PC-3 (cell line): Measurements from ENCODE around the gene PCDH9. TPM values are rescaled to one million over a fixed set of nuclear protein-coding genes. Genes with fewer than 3 reads are reported as not detected.

Experiments
- ATAC-seq: fragments of 200-7000 bp; cut with Tn5 transposase; 2 replicates; pipeline ENCODE4 v1.9.1; 2020; ENCODE audit warnings: mild to moderate bottlenecking, moderate library complexity
- BruUV-seq: library from RNA; stranded (reverse); fragments of 400-500 nt; replicated peaks from 2 replicates; lab custom pipeline; 2021; lab: Mats Ljungman, UMichigan
- CTCF ChIA-PET: fragments of 300-600 bp; sonication (Branson Sonifier 250); formaldehyde crosslinking; loops from one replicate; lab custom pipeline; 2022; ENCODE audit warnings: antibody characterized with exemption; lab: Charles Lee
- POLR2A ChIA-PET: fragments of 300-600 bp; sonication (Branson Sonifier 250); formaldehyde crosslinking; loops from one replicate; lab custom pipeline; 2022; ENCODE audit warnings: antibody characterized with exemption; ENCODE audit not compliant: unreplicated experiment; lab: Charles Lee
- DNase-seq: peaks from one replicate; pipeline ENCODE4 v3.0.0-alpha.2; 2015
- H2AFZ ChIP-seq: fragments of 300-600 bp; sonication (generic); 2 replicates; pipeline ENCODE4 v1.6.0; 2016; ENCODE audit warnings: antibody characterized with exemption, low read length
- H3F3A ChIP-seq: fragments of 300-600 bp; sonication (generic); one replicate; pipeline ENCODE4 v1.6.0; 2017; ENCODE audit warnings: antibody characterized with exemption, low read length, control low read depth, mild to moderate bottlenecking; ENCODE audit not compliant: unreplicated experiment
- H3K27ac ChIP-seq: fragments of 300-600 bp; sonication (generic); 2 replicates; pipeline ENCODE4 v1.5.1; 2016; ENCODE audit warnings: mild to moderate bottlenecking, low read length
- H3K27me3 ChIP-seq: fragments of 300-600 bp; sonication (generic); 2 replicates; pipeline ENCODE4 v1.6.1; 2016; ENCODE audit warnings: low read length, mixed read lengths
- H3K36me3 ChIP-seq: fragments of 300-600 bp; sonication (generic); 2 replicates; pipeline ENCODE4 v1.6.1; 2016; ENCODE audit warnings: low read depth, mixed run types, low read length, mixed read lengths
- H3K4me1 ChIP-seq: fragments of 300-600 bp; sonication (generic); 2 replicates; pipeline ENCODE4 v1.5.1; 2016; ENCODE audit warnings: low read length; ENCODE audit not compliant: insufficient read depth
- H3K4me2 ChIP-seq: fragments of 300-600 bp; sonication (generic); 2 replicates; pipeline ENCODE4 v1.6.0; 2016; ENCODE audit warnings: low read length
- H3K4me3 ChIP-seq: fragments of 300-600 bp; sonication (generic); 2 replicates; pipeline ENCODE4 v1.5.1; 2016; ENCODE audit warnings: mild to moderate bottlenecking, low read length, mixed read lengths
- H3K79me2 ChIP-seq: fragments of 300-600 bp; sonication (generic); 2 replicates; pipeline ENCODE4 v1.6.1; 2017; ENCODE audit warnings: low read length, mixed read lengths
- H3K9ac ChIP-seq: fragments of 300-600 bp; sonication (generic); 2 replicates; pipeline ENCODE4 v1.6.0; 2016; ENCODE audit warnings: mild to moderate bottlenecking, low read length
- H3K9me2 ChIP-seq: fragments of 300-600 bp; sonication (generic); replicated peaks from 2 replicates; pipeline ENCODE4 v1.6.1; 2016; ENCODE audit warnings: mixed run types, low read length, mixed read lengths
- H3K9me3 ChIP-seq: fragments of 300-600 bp; sonication (generic); 2 replicates; pipeline ENCODE4 v1.6.1; 2016; ENCODE audit warnings: low read length, mixed read lengths
- H4K20me1 ChIP-seq: fragments of 300-600 bp; sonication (generic); 2 replicates; pipeline ENCODE4 v1.6.1; 2016; ENCODE audit warnings: low read length, mixed read lengths
- CTCF ChIP-seq: fragments of 300-600 bp; sonication (generic); conservative IDR thresholded peaks from 2 replicates; pipeline ENCODE4 v1.5.1; 2017; ENCODE audit warnings: antibody characterized with exemption, low read depth, mild to moderate bottlenecking, low read length
- EZH2 ChIP-seq: fragments of 300-600 bp; sonication (generic); IDR thresholded peaks from one replicate; pipeline ENCODE4 v1.6.1; 2017; ENCODE audit warnings: antibody characterized with exemption, mild to moderate bottlenecking, low read length; ENCODE audit not compliant: unreplicated experiment
- EZH2phosphoT487 ChIP-seq: fragments of 300-600 bp; sonication (generic); IDR thresholded peaks from 2 replicates; pipeline ENCODE4 v1.6.1; 2018; ENCODE audit warnings: mild to moderate bottlenecking, antibody characterized with exemption, low read length, borderline replicate concordance
- intact Hi-C: fragments of 100-400 bp; cut with micrococcal nuclease; formaldehyde crosslinking; loops from 2 replicates; pipeline ENCODE4 v1.9.0; 2023
- total RNA-seq: library from RNA; depleted of rRNA; stranded (reverse); fragments of >200 nt; gene quantifications from 2 replicates; pipeline ENCODE4 v1.2.3, GENCODE V29; 2014

PCDH9 gene
- total RNA-seq, 1 experiment from 2014 or later = 0.98 TPM

GRCh38 chr13:67186995-67187569, 43.1 kb downstream of the PCDH9 start:
- POLR2A ChIA-PET = interaction anchor here (0.6 kb wide), 1 partner anchor 220 kb away, joined by 4 read pairs; no protein-coding TSS in a partner anchor
- Histone ChIP-seq H2AFZ (peak overlapping the region; percentile 27; the same call in 1 of the 2 replicates), H3K9ac (no peak overlapping the region), H3K27ac (no peak overlapping the region), H3K36me3 (no peaks in the 10 kb centered on the region), H3K9me2 (no peaks in the 10 kb centered on the region), H3K4me1 (no peaks in the 10 kb centered on the region), H3K9me3 (no peaks in the 10 kb centered on the region), H3F3A (no peaks in the 10 kb centered on the region), H3K4me2 (no peak overlapping the region), H3K27me3 (no peaks in the 10 kb centered on the region), H4K20me1 (no peaks in the 10 kb centered on the region), H3K79me2 (no peaks in the 10 kb centered on the region), H3K4me3 (no peak overlapping the region)
- DNase-seq (peak; percentile 4), ATAC-seq (no peak)
- intact Hi-C loops = no loop called here
- no TSS peak for BruUV-seq
- no peak for TF ChIP-seq EZH2
- TF ChIP-seq EZH2phosphoT487 = no peak
- CTCF ChIA-PET = no interaction called here

- Histone ChIP-seq H3K4me1 (no peaks in the 10 kb centered on the region), H3K27me3 (no peaks in the 10 kb centered on the region), H3K4me3 (no peak overlapping the region), H3K79me2 (no peaks in the 10 kb centered on the region), H3K27ac (no peak overlapping the region), H4K20me1 (no peaks in the 10 kb centered on the region), H3K36me3 (no peaks in the 10 kb centered on the region), H3F3A (no peaks in the 10 kb centered on the region), H3K9me3 (no peaks in the 10 kb centered on the region), H3K9me2 (no peaks in the 10 kb centered on the region), H3K4me2 (no peak overlapping the region), H3K9ac (no peak overlapping the region), H2AFZ (no peak overlapping the region)
- intact Hi-C loops = no loop called here
- ChIA-PET POLR2A (no interaction called here), CTCF (no interaction called here)
- ATAC-seq (peak; percentile 46; the same call in 1 of the 2 replicates), DNase-seq (peak; percentile 54)
- no TSS peak for BruUV-seq
- TF ChIP-seq EZH2 (no peak), CTCF (no peak), EZH2phosphoT487 (no peak)
Measured at GRCh38 chr13:67184247-67184646, 45.9 kb downstream of the PCDH9 start.

DNA sequence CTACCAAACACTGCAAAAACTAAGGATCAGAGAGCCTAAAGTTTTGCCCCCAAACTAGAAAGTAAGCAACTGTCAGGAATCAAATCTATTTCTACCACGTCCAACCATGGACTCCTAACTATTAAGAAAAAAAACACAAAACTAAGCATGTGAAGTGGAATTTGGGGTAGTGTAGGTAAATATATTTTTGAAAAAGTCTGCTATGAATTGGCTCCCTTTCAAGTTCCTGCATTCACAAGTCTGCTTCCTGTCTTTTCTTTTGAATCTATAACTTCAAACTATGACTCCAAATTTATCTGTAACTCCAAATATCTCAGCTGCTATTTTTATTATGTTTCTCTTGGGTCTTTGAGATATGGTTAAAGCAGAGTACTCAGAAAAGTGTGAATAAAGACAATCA, 47.0 kb downstream of the PCDH9 start:
- TF ChIP-seq CTCF = no peak
- TF ChIP-seq EZH2phosphoT487 = no peak
- TF ChIP-seq EZH2 = no peak
- no peak overlapping the region for H2AFZ ChIP-seq
- H3K36me3 ChIP-seq = no peaks in the 10 kb centered on the region
- ATAC-seq = no peak
- no peaks in the 10 kb centered on the region for H3K4me1 ChIP-seq
- H3K27me3 ChIP-seq = no peaks in the 10 kb centered on the region
- DNase-seq = no peak
- no peak overlapping the region for H3K9ac ChIP-seq
- no TSS peak for BruUV-seq
- no peaks in the 10 kb centered on the region for H4K20me1 ChIP-seq
- ChIA-PET CTCF (no interaction called here), POLR2A (no interaction called here)
- H3K9me2 ChIP-seq = no peaks in the 10 kb centered on the region
- no peaks in the 10 kb centered on the region for H3K9me3 ChIP-seq
- no peak overlapping the region for H3K4me2 ChIP-seq
- no peak overlapping the region for H3K4me3 ChIP-seq
- no peaks in the 10 kb centered on the region for H3F3A ChIP-seq
- H3K27ac ChIP-seq = no peak overlapping the region
- intact Hi-C loops = no loop called here
- no peaks in the 10 kb centered on the region for H3K79me2 ChIP-seq
